HG02870 (cell line): ENCODE data around the gene TUBGCP5.
A peak's percentile ranks its signal among the peaks of the same experiment; 100 is the strongest.

Source experiments
- ATAC-seq: cut with Tn5 transposase; IDR thresholded peaks from one replicate; pipeline ENCODE4 v1.9.1; 2021; ENCODE audit warnings: mild to moderate bottlenecking, moderate library complexity; ENCODE audit not compliant: unreplicated experiment

The TUBGCP5 gene

DNA sequence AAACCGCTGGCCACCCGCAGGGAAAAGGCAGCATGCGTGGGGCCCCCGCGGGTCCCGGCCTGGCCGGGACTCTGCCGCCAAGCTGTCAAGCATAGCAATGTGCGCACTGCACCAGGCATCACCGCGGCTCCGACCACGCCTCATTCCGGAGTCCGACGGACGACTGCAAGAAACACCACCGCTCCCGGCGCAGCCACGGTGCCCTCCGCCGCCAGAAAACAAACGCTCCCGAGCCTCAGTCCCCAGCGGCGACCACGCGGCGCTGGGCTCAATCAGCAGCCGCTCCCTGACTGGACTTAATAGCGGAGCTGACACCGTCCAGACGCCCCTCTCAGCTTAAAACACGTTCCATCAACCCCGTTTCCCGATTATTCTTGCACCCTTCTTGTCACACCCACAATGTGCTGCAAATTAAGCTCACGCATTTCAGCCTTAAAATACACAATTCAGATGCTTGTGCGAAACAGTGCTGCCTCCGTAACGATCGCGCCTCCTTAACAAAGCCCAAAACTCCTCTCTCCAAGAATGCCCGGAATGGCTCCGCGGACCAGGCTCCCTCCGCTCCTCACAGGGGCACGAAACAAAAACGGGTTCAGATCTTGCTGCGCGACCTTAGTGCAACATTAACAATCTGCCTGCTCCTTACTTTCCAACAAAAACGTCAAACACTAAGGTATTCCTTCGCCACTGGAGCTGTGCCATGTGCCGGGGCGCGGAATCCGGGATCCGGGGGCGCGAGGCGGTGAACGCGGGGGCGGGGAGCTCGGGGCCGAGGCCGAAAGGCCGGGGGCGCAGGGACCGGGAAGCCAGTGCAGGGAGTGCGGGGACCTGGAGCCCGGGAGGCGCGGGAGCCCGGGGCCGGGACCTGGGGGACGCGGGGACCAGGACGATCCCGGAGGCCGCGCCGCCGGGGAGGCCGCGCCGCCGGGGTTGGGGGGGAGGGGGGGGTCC is 59.9 kb downstream of the TUBGCP5 start:
- peak; percentile 48 for ATAC-seq

DNA sequence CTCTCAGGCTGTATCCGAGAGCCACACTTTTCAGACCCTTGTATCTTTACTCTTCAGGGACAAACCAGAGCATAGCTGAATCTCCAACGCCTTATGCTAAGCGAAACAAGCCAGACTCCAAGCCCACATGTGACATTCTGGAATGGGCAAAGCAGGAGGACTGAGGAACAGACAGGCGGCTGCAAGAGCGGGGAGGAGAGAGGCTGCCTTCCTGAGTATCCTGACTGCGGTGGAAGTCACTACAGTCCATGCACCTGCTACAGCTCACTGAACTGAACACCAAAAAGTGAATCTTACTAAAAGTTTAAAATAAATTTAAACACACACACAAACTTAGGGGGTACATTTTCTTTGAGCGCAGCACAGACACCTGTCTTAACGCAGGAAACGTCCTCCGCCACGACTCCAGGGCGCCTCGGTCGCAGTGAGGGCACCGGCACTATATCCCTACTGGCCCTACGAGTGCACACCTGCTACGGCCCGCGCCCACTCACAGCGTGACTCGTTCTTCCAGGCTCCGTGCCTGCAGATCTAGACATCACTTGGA is 60.6 kb downstream of the TUBGCP5 start:
- ATAC-seq = peak; percentile 27

DNA sequence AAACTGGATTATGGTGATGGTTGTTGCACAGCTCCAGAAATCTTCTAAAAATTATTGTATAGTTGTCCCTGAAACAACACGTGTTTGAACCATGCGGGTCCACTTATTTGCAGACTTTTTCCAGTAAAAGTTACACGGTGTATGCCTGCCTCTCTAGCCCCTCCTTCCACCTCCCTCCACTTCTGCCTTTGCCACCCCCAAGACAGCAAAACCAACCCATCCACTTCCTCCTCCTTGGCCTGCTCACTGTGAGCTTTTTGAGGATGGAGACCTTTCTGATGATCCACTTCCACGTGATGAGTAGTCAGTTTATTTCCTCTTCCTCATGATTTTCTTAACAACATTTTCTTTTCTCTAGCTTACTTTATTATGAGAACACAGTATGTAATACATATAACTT is 64.6 kb downstream of the TUBGCP5 start:
- ATAC-seq = no peak

DNA sequence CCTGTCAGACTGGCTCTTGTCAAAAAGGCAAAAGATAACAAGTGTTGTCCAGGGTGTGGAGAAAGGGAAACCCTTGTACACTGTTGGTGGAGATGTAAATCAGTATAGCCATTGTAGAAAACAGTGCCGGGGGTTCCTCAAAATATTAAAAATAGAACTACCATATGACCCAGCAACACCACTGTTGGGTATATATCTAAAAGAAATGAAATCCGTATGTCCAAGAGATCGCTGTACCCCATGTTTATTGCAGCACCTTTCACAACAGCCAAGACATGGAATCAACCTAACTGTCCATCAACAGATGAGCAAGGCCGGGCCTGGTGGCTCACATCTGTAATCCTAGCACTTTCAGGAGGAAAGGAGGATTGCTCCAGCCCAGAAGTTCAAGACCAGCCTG is 65.4 kb downstream of the TUBGCP5 start:
- ATAC-seq = no peak

DNA sequence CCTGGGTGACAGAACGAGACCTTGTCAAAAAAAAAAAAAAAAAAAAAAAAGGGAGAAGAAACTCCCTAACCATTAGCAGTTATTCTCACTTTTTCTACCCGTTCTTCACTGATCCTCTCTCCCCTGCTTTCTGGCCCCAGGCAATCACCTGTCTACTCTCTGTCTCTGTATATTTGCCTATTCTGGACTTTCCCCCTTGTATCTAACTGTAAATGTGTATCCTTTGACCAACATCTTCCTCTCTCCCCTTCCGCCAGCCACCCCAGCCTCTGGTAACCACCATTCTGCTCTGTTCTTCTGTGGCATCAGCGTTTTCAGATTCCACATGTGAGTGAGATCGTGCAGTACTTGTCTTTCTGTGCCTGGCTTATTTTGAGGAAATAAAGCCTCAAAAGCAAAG is 66.1 kb downstream of the TUBGCP5 start:
- ATAC-seq = peak; percentile 82

DNA sequence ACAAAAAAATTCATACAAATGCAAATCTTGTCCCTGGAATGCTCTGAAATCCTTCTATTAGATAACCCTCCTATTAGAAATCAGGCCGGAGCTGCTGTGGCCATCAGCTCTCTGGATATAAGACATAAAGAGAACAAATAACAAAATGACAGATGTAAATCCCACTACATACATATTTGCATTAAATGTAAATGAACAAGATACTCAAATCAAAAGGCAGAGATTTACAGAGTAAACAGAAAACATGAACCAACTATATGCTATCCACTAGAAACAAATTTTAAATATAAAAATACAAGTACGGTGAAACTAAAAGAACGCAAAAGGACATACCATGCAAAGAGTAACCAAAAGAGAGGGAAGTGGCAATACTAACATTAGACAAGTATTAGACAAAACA is 69.9 kb downstream of the TUBGCP5 start:
- no peak for ATAC-seq

DNA sequence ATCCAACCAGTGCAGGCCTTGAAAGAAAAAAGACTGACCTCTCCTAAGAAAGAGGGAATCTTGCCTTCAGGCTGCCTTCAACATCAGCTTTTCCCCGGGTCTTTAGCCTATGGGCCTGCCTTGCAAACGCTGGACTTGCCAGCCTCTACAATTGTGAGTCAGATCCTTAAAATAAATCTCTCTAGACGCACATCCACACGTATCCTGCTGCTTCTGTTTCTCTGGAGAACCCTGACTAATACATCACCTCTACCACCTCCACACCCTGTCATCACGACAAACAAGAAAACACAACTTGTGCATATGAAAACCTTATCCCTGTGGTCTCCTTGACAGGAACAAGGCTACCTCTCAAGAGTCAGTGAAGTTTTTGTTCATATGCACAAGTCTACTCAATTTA is 71.0 kb downstream of the TUBGCP5 start:
- ATAC-seq = no peak

DNA sequence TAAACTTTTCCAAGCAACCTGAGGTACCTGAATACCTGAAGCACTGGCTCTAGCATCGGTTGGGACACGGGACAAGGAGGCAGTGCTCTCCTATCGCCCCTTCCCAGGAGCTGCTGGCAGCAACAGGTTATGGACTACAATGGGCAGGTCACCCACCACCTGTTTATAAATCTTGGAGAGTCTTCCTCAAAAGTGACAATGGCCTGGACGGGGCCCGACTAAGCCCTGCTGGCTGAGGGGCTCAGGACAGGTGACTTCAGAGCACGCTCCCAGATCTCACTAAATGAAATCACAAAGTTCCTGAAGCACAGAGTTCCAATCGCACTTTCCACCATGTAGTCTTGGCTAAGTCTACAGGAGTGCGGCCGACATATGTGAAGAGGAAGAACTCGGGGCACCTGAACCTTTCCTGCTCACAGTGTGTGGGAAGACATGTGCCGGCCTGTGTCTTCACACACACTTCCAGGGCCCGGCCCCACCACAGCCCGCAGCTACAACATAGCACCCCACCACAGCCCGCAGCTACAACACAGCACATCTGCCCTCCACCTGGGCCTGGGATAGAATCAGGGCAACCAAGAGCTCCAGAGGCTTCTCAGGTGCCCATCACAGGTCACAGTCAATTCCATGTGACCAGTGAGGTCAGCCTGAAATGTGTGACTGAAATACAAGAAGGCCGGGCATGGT is 72.1 kb downstream of the TUBGCP5 start:
- no peak for ATAC-seq

DNA sequence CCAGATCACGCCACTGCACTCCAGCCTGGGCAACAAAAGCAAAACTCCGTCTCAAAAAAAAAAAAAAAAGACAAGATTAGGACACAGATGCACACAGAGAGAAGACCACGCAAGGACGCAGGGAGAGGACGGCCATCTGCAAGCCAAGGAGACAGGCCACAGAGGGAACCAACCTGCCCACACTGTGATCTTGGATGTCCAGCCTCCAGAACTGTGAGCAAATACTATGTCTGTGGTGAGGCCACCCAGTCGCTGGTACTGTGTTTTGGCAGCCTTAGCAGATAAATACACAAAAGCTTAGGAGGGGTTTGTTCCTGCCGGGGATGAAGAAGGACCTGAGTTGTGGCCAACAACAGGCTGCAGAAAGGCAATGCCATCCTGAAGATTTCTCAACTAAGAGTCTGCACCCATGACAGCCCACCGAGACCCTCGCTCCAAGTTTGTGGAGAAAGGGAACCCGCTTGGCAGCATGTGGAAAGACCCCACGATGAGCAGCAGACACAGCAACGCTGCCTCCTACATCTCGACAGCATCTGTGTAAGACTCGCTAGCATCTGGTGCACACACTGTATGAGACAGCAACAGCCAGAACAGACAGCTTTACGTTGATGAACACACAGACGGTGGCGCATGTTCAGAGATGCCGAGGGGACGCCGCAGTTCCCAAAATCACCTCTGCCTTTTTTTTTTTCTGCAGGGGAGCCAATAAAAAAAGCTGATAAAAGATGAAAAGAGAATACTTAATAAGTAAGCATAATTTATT is 72.9 kb downstream of the TUBGCP5 start:
- no peak for ATAC-seq

DNA sequence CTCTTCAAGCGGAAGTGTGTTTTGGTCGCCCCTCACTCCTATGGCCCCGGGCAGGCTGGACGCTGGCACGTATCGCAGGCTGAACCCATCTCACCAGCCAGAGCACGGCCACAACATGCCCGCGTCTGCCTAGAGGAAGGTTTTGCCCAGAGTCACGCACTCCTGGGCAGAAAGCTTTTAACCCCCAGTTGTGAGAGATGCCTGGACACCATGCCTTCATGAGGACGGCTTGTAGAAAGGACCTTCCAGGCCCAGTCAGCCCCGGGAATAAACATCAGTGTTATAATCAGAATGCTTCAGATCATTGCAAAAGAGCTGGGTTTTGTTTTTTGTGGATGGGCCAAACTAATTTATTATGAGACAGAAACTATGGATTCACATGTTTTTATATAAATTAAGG is 75.7 kb downstream of the TUBGCP5 start:
- ATAC-seq = no peak

DNA sequence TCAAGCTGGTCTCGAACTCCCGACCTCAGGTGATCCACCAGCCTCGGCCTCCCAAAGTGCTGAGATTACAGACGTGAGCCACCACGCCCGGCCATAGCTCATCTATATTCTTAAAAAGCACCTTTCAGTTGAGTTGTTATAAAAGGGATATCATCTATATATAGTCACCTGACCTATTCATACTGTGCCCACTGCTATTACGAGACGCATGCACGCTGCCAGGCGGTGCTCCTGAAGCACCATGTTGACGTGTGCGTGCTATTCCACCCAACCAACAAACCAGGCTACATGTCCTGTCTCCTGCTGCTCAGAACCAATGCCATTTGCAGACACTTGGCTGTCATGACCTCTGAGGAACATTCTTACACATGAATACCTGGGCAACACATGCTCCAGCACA is 76.8 kb downstream of the TUBGCP5 start:
- ATAC-seq = no peak

DNA sequence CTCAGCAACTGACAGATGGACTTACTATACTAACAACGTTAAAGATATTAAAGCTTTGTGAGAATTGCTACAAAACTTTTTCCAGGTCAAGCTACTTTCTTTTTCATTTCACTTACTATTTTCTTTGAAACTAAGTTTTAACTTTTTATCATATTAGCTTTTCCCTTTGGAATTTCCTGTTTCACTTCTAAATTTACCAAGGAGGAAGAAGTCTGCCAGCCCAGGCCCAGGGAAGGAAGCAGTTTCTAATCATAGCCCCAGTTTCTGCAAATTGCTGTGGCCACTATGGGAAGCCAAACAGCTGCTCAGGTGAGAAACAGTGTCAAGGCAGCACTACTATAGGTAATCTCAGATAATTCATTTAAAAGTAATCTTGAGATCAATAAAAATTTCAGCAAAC is 77.6 kb downstream of the TUBGCP5 start:
- ATAC-seq = no peak

DNA sequence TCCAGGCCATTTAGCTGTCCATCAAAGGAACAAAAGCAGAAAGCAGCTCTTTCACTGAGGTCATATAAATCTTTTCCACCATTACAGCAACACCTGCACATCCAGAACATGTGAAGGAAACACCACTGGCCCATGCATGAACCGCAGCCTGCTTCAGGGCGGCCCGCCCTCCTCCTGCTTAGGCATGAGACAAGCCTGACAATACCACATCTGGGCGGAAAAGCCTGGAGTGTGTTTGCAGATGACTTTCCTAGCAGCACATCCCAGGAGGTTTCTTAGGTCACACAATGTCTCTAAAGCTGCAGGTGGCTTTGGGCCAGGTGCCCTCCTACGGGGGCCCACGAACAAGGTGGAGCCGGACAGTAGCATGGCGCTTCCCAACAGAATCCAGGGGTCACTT is 78.8 kb downstream of the TUBGCP5 start:
- no peak for ATAC-seq

DNA sequence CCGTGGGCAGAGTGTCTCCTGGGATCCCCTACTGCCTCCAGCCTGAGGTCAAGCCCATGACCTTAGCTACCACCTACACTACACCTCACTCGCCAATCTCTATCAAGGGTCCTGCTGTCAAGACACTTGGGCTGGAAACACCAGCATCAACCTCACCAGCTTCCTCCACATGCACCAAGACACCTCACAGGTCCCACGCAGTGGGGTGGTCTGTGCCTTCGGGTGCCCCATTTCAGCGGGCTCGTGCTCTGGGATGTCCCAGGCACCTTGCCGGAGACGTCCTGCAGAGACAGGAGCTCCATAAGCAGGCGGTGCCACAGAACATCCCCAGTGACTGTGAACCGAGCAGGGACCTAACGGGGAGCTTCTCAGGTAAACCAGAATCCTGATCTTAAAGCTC is 79.2 kb downstream of the TUBGCP5 start:
- no peak for ATAC-seq

DNA sequence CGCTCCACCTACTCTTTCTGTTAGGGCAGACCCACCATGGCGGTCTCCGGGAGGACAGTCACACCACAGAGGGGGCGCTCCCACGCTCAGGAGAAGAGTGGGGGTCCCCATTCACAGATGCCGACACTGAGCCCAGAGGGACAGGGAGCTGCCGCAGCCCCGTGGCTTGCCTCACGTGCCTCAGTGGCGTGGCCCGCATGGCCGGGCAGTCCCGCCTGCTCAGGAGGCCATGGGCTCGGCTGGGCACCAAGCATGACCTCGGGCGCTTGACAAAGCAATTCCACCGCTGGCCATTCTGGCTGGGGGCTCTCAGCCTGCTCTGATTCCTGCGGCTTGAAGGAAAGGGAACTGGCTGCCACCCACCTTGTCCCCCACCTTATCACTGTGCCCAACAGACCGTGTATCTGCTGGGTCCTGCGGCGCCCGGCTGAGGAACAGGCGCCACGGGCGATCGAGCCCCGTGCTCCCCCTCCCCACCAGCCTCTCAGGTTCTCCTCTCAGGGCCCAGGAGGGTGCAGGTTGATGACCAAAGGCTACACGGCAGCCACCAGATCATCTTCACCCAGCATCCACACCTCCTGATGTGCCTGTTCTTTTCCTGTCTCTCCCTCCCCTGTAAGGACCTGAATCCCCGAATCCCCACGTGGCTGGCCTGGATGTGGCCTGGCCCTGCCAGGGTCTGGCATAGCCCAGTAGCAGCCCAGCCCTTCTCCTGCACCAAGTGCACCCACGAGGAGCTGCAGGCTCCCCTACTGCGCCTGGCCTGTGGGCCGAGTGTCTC is 79.9 kb downstream of the TUBGCP5 start:
- ATAC-seq = no peak

DNA sequence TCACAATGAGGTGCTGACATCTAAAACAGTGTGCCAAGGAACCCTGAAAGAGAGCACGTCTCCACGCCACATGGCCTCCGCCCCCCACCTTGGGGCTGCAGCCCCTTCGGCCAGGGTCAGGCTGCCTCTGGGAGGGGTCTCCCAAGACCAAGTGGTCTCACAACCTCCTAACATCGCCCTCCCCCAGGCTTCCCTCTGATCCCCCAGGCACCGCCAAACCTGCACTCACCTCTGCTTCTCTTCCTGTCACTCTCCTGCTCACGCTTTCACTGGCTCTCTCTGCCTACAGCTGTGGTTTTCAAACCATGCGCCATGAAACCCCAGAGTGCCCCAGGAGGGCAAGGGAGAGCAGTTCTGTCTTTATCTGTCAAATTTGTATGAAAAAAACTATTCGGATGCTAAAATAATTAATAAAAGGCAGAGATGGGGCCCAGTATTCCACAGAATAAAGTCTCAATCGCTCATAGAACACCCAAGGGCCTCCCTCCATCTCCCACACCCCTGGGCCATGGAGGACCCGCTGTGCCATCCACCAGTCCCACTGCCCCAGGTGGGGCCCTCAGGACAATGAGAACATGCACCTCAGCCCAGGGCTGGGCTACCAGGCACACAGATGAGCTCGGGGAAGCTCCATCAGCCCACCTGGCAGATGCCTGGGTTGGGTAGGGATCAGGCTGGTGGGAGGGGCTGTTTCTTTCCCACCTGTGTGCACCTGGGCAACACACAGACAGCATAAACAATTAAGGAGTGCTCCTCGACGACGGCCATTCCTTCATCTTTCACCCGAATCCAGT is 80.7 kb downstream of the TUBGCP5 start:
- no peak for ATAC-seq

DNA sequence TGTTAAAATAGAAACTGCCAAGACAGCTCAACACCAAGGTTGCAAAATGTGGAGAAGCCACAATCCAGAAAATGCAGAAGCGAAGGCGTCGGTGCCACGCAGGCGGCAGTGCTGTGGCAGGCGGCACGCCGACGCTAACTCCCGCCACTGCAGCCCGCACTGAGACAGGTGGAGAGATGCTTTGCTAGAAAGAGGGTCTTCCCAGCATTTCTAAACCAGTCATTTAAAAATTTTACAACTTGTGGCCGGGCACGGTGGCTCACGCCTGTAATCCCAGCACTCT is 82.5 kb downstream of the TUBGCP5 start:
- no peak for ATAC-seq

DNA sequence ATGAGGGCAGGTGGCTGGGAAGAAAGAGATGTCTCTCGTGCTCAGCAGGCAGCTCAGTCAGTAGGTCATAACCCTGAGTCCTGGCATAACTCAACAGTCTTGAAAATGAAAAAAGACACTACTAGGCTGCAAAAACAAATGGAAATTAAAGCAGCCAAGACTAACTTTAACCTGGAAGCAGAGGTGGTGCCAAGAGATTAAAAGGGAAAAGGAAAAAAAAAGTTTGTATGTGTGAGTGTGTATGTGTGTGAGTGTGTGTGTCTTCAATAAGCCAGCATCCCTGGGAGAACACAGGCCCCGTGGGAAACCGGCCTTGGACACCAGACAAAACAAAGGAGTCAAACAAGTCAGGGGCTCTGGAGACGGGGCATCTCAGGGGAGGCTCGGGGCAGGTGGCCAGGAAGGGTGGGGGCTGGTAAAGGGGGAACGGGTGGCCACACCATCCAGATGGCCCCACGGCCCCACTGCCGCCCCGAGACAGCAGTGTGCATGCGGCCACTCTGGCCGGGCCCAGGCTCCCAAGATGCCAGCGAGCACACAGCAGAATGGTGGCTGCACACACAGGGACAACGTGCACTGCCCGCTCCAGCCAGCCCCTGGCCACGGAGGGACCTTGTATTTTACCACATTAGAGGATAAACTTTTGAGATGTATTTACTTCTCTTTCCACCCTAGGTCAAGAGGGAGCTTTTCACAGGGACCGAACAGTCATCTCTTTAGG is 83.0 kb downstream of the TUBGCP5 start:
- no peak for ATAC-seq

DNA sequence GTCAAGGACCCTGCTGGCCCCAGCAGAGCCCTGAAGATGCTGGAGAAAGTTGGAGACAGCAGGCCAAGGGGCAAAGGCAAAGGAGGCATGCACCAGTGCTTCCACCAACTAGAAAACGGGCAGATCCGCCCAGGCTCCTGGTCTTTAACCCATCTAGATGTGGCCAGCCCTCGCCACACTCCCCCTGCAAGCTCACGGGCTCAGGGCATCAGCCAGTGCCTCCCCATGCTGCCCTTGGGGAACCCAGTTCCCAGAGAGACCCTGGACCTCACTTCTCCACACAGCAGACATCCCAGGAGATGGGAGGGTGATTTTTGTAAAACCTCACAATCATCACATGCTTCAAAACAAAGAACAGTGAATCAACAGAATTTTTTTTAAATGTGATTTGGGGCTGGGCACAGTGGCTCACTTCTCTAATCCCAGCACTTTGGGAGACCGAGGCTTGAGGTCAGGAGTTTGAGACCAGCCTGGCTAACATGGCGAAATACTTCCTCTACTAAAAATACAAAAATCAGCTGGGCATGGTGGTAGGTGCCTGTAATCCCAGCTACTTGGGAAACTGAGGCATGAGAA is 83.7 kb downstream of the TUBGCP5 start:
- no peak for ATAC-seq
